HepG2 (cell line): ENCODE data around the gene KRTAP10-2. TPM values are rescaled to one million over a fixed set of nuclear protein-coding genes. Genes with fewer than 3 reads are reported as not detected.

Experiments
- ATM ChIP-seq: fragments of 450-650 bp; IDR thresholded peaks from 2 replicates; pipeline ENCODE4 v1.7.1; 2017; ENCODE audit warnings: mild to moderate bottlenecking, borderline replicate concordance
- BRCA1 ChIP-seq: sonication (generic); formaldehyde crosslinking; IDR thresholded peaks from 2 replicates; pipeline ENCODE4 v1.4.0; 2020; ENCODE audit warnings: missing genetic modification reagents
- CHD2 ChIP-seq: IDR thresholded peaks from 2 replicates; pipeline ENCODE4 v1.6.1; 2011; ENCODE audit warnings: low read depth, low read length, improper control_type of control experiment
- CREB1 ChIP-seq, 2 experiments: fragments of 450-650 bp in 1 of 2; IDR thresholded peaks; 2 replicates each; pipeline ENCODE4 v1.6.1; 2016 to 2017; ENCODE audit warnings: control low read depth in 1 of 2, mild to moderate bottlenecking in 1 of 2, missing compliant biosample characterization in 1 of 2, missing genetic modification characterization in 1 of 2
- ETV6 ChIP-seq: sonication (generic); formaldehyde crosslinking; conservative IDR thresholded peaks from 2 replicates; pipeline ENCODE4 v1.4.0; 2020; ENCODE audit warnings: missing genetic modification reagents
- MTA3 ChIP-seq: sonication (generic); formaldehyde crosslinking; IDR thresholded peaks from 2 replicates; pipeline ENCODE4 v1.4.0; 2020; ENCODE audit warnings: missing genetic modification reagents
- NCOR1 ChIP-seq: fragments of 200-600 bp; sonication (generic); IDR thresholded peaks from 2 replicates; pipeline ENCODE4 v1.7.0; 2017; ENCODE audit warnings: antibody characterized with exemption, low read length, borderline replicate concordance
- SNAPC2 ChIP-seq: sonication (generic); formaldehyde crosslinking; IDR thresholded peaks from 2 replicates; pipeline ENCODE4 v1.8.1; 2022; ENCODE audit warnings: mild to moderate bottlenecking, missing genetic modification reagents
- U2AF2 ChIP-seq: fragments of 200-400 bp; formaldehyde crosslinking; IDR thresholded peaks from 2 replicates; pipeline ENCODE4 v1.6.1; 2017; ENCODE audit warnings: low read depth, mild to moderate bottlenecking, low read length
- ZFP82 ChIP-seq: sonication (generic); formaldehyde crosslinking; IDR thresholded peaks from 2 replicates; pipeline ENCODE4 v1.5.1; 2020; ENCODE audit warnings: mild to moderate bottlenecking, missing genetic modification reagents, borderline replicate concordance
- ZFP91 ChIP-seq: sonication (generic); formaldehyde crosslinking; IDR thresholded peaks from 2 replicates; pipeline ENCODE4 v1.9.0; 2022; ENCODE audit warnings: missing genetic modification reagents, mild to moderate bottlenecking, borderline replicate concordance
- ZHX2 ChIP-seq, 2 experiments: sonication (generic) in 1 of 2; formaldehyde crosslinking in 1 of 2; IDR thresholded peaks; 2 replicates each; pipeline versions ENCODE4 v1.6.1 to v1.9.0; 2014 to 2022; ENCODE audit warnings: antibody characterized with exemption in 1 of 2, borderline replicate concordance in 1 of 2, inconsistent platforms in 1 of 2, low read depth in 1 of 2, missing genetic modification reagents in 1 of 2
- ZNF414 ChIP-seq: sonication (generic); formaldehyde crosslinking; IDR thresholded peaks from 2 replicates; pipeline ENCODE4 v1.5.0; 2020; ENCODE audit warnings: missing genetic modification reagents
- ZNF431 ChIP-seq: sonication (generic); formaldehyde crosslinking; IDR thresholded peaks from 2 replicates; pipeline ENCODE4 v1.9.0; 2022; ENCODE audit warnings: missing genetic modification reagents, low read depth, mild to moderate bottlenecking, borderline replicate concordance
- ZNF737 ChIP-seq: sonication (generic); formaldehyde crosslinking; IDR thresholded peaks from 2 replicates; pipeline ENCODE4 v1.5.0; 2020; ENCODE audit warnings: missing genetic modification reagents, mild to moderate bottlenecking, borderline replicate concordance
- ZSCAN29 ChIP-seq: sonication (generic); formaldehyde crosslinking; conservative IDR thresholded peaks from 2 replicates; pipeline ENCODE4 v1.4.0; 2020; ENCODE audit warnings: mild to moderate bottlenecking, missing genetic modification reagents
- polyA plus RNA-seq, 8 experiments: library from polyadenylated mRNA; depleted of rRNA in 3 of 8; stranded (reverse) in 7 of 8; unstranded in 1 of 8; fragments of >200 nt; fragmentation: Illumina TruSeq in 4 of 8; extraction: Trizol in 4 of 8; gene quantifications; 2 replicates each; pipeline versions ENCODE4 v1.2.1 to v1.2.3, GENCODE V29; 2011 to 2016; ENCODE audit warnings: low read depth in 4 of 8, missing spikeins in 1 of 8, mixed read lengths in 1 of 8; ENCODE audit not compliant: insufficient read depth in 1 of 8
- total RNA-seq, 5 experiments: library from RNA; depleted of rRNA; stranded (reverse); fragments of >200 nt; fragmentation: Illumina TruSeq; extraction: Trizol; gene quantifications; 2 replicates each; pipeline ENCODE4 v1.2.3, GENCODE V29; 2016; ENCODE audit warnings: low read depth in 1 of 5
- TF ChIP-seq, protein P1 (sequence below), 2 experiments: fragments of 450-650 bp in 1 of 2; sonication (generic) in 1 of 2; formaldehyde crosslinking; IDR thresholded peaks; 2 replicates each; pipeline versions ENCODE4 v1.5.0 to v1.8.0; 2020 to 2022; ENCODE audit warnings: mild to moderate bottlenecking in 1 of 2, missing genetic modification reagents in 1 of 2
- TF ChIP-seq, protein P2 (sequence below): sonication (generic); formaldehyde crosslinking; IDR thresholded peaks from 2 replicates; pipeline ENCODE4 v1.4.0; 2020; ENCODE audit warnings: missing genetic modification reagents

KRTAP10-2 gene
- total and polyA plus RNA-seq, 2 of the 13 experiments (the other 11 are each of a cell fraction or from before 2014, with no cell fraction given) = not detected

- TF ChIP-seq, protein P1, sequence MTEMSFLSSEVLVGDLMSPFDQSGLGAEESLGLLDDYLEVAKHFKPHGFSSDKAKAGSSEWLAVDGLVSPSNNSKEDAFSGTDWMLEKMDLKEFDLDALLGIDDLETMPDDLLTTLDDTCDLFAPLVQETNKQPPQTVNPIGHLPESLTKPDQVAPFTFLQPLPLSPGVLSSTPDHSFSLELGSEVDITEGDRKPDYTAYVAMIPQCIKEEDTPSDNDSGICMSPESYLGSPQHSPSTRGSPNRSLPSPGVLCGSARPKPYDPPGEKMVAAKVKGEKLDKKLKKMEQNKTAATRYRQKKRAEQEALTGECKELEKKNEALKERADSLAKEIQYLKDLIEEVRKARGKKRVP (CRISPR knock-in tag; IDR thresholded peaks at IDR 0.05) = no peak
- TF ChIP-seq ETV6 (CRISPR knock-in tag) (no peak; the same call in 1 of the 2 replicates), ZSCAN29 (CRISPR knock-in tag) (no peak), CREB1 (IDR thresholded peaks at IDR 0.05) (peak; percentile 66), CREB1 (CRISPR knock-in tag; IDR thresholded peaks at IDR 0.05) (no peak), ZHX2 (IDR thresholded peaks at IDR 0.05; ENCODE audit: low read depth) (peak; percentile 79), ZHX2 (CRISPR knock-in tag; IDR thresholded peaks at IDR 0.05; ENCODE audit: borderline replicate concordance) (no peak), ZFP91 (CRISPR knock-in tag) (no peak), BRCA1 (CRISPR knock-in tag) (no peak), ATM (no peak), ZNF414 (CRISPR knock-in tag) (no peak), U2AF2 (no peak), ZFP82 (no peak), ZNF737 (CRISPR knock-in tag) (no peak), MTA3 (CRISPR knock-in tag) (no peak), SNAPC2 (CRISPR knock-in tag) (no peak), NCOR1 (peak; percentile 69; the same call in 1 of the 2 replicates), CHD2 (peak; percentile 66; the same call in 1 of the 2 replicates), ZNF431 (0 out of 2 replicates have a peak, but pooled peaks have one; percentile 20)
- TF ChIP-seq, protein P2, sequence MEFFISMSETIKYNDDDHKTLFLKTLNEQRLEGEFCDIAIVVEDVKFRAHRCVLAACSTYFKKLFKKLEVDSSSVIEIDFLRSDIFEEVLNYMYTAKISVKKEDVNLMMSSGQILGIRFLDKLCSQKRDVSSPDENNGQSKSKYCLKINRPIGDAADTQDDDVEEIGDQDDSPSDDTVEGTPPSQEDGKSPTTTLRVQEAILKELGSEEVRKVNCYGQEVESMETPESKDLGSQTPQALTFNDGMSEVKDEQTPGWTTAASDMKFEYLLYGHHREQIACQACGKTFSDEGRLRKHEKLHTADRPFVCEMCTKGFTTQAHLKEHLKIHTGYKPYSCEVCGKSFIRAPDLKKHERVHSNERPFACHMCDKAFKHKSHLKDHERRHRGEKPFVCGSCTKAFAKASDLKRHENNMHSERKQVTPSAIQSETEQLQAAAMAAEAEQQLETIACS = peak; percentile 26; the same call in 1 of the 2 replicates
Observed at GRCh38 chr21:44505673-44506278, 45.5 kb downstream of the KRTAP10-2 start (continued).
